ENCODE measurements around the gene OTOP2. TPM values are rescaled to one million over a fixed set of nuclear protein-coding genes. Genes with fewer than 3 reads are reported as not detected.

OTOP2 gene
- total RNA-seq, 4 donors from 2014 or later, result 3.4 to 99.1 (median 62.6) TPM

DNA sequence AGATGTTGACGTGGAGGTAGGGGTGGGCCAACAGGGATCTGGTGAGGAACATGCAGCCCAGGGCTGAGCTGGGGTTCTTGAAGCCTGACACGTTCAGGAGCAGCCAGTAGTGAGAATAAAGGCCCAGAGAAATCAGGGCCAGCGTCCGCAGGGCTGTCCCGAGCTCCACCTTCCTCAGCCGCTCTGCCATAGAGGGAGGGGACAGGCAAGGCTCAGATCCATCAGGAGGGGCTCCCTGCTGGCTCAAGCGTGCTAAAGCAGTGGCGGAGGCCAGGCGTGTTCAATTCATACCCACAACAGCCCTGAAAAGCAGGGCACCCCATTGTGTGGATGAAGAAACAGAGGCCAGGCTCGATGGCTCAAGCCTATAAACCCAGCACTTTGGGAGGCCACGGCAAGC lies 43.0 kb upstream of the OTOP2 start:
- Histone ChIP-seq H3K27ac (no peak overlapping the region), H3K36me3 (no peaks in the 10 kb centered on the region), H3K27me3 (peaks cover 11% of the 10 kb centered on the region), H3K4me3 (no peak overlapping the region), H3K9me3 (no peaks in the 10 kb centered on the region), H3K4me1 (peaks cover 3 to 10% (median 10%) of the 10 kb centered on the region in 4 donors)
- no peak for DNase-seq
- WGBS, 2 donors (ENCODE audit: low coverage in 1 of 2), result 74% methylated on average over 11 of the region's 11 CpGs; no CpG with 5 or more reads in 1 of the 2 donors
- intact Hi-C loops (cut with DNase I; ENCODE audit: low total_unique reads) (loop anchor here (5.0 kb wide), 1 partner anchor 1044 kb away; no protein-coding TSS in a partner anchor), in situ Hi-C loops (cut with MboI; ENCODE audit: low pct_ligation_motif_present in 1 of 4, low pct_unique_long_range_greater_than_20kb in 1 of 4, low sequenced_read_pairs in 3 of 4) (no loop called here)
- no peak for TF ChIP-seq POLR2A (IDR thresholded peaks at IDR 0.05)
- no peak for TF ChIP-seq EP300 (IDR thresholded peaks at IDR 0.05; ENCODE audit: low read depth)
- TF ChIP-seq, protein P1, sequence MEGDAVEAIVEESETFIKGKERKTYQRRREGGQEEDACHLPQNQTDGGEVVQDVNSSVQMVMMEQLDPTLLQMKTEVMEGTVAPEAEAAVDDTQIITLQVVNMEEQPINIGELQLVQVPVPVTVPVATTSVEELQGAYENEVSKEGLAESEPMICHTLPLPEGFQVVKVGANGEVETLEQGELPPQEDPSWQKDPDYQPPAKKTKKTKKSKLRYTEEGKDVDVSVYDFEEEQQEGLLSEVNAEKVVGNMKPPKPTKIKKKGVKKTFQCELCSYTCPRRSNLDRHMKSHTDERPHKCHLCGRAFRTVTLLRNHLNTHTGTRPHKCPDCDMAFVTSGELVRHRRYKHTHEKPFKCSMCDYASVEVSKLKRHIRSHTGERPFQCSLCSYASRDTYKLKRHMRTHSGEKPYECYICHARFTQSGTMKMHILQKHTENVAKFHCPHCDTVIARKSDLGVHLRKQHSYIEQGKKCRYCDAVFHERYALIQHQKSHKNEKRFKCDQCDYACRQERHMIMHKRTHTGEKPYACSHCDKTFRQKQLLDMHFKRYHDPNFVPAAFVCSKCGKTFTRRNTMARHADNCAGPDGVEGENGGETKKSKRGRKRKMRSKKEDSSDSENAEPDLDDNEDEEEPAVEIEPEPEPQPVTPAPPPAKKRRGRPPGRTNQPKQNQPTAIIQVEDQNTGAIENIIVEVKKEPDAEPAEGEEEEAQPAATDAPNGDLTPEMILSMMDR (IDR thresholded peaks at IDR 0.05), result no peak
- no peak for TF ChIP-seq POLR2AphosphoS5 (IDR thresholded peaks at IDR 0.05)

DNA sequence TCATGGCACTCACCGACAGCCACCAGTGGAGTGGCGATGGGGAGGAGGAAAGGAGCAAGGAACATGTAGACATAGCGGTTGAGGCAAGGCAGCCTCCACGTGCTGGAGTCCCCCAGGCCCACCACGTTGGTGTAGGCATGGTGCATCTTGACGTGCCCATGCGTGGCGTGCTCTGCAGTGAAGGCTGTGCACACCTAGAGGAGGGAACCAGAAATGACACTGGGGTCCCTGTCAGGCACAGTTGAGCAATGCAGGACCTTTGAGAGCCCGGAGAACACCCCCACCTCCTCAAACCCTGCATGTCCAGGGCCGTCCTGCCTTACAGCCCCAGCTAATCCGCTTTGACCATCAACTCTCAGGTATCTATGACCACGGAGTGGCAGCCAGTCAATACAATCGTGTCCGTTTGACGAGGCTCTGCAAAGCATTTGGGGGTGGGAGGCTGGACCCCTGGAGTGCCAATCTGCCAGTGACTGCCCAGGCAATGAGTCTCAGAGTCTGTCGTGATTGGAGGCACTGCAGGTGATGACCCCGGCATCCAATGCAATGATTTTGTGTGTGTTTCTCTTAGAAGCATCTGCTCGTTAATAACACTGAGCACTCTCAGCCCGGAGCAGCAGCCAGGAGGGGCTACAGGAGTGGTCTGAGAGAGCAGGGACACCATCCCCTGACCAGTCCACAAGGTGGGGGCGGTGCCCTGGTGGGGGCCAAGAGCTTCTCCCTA lies 41.4 kb upstream of the OTOP2 start:
- intact Hi-C loops (cut with DNase I; ENCODE audit: low total_unique reads), result loop anchor here (5.0 kb wide), 1 partner anchor 1045 kb away; no protein-coding TSS in a partner anchor
- in situ Hi-C loops (cut with MboI; ENCODE audit: low pct_ligation_motif_present in 1 of 4, low pct_unique_long_range_greater_than_20kb in 1 of 4, low sequenced_read_pairs in 3 of 4), result no loop called here

DNA sequence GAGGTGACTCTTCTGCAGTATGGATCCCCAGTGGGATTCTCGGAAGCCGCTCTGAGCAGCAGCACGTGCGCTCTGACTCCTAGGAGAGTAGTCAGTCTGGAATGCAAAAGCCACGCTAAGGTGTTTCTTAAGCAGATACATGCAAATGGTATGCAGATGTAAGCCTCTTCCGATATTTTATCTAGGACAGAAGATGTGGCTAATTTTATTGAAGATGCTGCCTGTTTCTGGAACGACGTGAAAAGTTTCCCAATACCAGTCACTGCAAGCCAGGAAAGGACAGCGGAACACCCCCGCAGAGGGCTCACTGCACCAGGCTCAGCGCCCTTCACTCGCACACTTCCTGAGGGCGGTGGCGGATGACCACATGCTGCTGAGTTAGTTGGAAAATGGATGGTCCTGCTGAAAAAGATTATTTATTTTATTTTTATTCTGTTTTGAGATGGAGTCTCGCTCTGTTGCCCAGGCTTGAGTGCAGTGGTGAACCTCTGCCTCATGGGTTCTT lies 40.8 kb upstream of the OTOP2 start:
- intact Hi-C loops (cut with DNase I; ENCODE audit: low total_unique reads) (loop anchor here (5.0 kb wide), 1 partner anchor 1046 kb away; no protein-coding TSS in a partner anchor), in situ Hi-C loops (cut with MboI; ENCODE audit: low pct_ligation_motif_present in 1 of 4, low pct_unique_long_range_greater_than_20kb in 1 of 4, low sequenced_read_pairs in 3 of 4) (no loop called here)
- H3K36me3 ChIP-seq, result no peaks in the 10 kb centered on the region
- H3K4me3 ChIP-seq, result no peak overlapping the region
- peaks cover 23% of the 10 kb centered on the region for H3K27me3 ChIP-seq
- 79 to 81% methylated on average over 6 to 15 of the region's 15 CpGs for WGBS, 2 donors (ENCODE audit: low coverage in 1 of 2)
- DNase-seq, result no peak
- no peak overlapping the region for H3K27ac ChIP-seq
- no peak for TF ChIP-seq POLR2AphosphoS5 (IDR thresholded peaks at IDR 0.05)
- TF ChIP-seq, protein P1 (IDR thresholded peaks at IDR 0.05), result no peak
- no peak for TF ChIP-seq POLR2A (IDR thresholded peaks at IDR 0.05)
- no peak for TF ChIP-seq EP300 (IDR thresholded peaks at IDR 0.05; ENCODE audit: low read depth)
- no peaks in the 10 kb centered on the region for H3K9me3 ChIP-seq
- H3K4me1 ChIP-seq, result peaks cover 2 to 4% (median 3%) of the 10 kb centered on the region in 4 donors

More for the DNA sequence above, 41.4 kb upstream of the OTOP2 start:
- no peaks in the 10 kb centered on the region for H3K9me3 ChIP-seq
- H3K4me1 ChIP-seq, result peaks cover 3 to 10% (median 9%) of the 10 kb centered on the region in 4 donors
- peaks cover 20% of the 10 kb centered on the region for H3K27me3 ChIP-seq
- TF ChIP-seq POLR2AphosphoS5 (IDR thresholded peaks at IDR 0.05) (no peak), EP300 (IDR thresholded peaks at IDR 0.05; ENCODE audit: low read depth) (no peak), POLR2A (IDR thresholded peaks at IDR 0.05) (no peak)
- TF ChIP-seq, protein P1 (IDR thresholded peaks at IDR 0.05), result no peak
- H3K27ac ChIP-seq, result no peak overlapping the region
- DNase-seq, result no peak
- no peak overlapping the region for H3K4me3 ChIP-seq
- no peaks in the 10 kb centered on the region for H3K36me3 ChIP-seq
- 75% methylated on average over 20 of the region's 20 CpGs; no CpG with 5 or more reads in 1 of the 2 donors for WGBS, 2 donors (ENCODE audit: low coverage in 1 of 2)

DNA sequence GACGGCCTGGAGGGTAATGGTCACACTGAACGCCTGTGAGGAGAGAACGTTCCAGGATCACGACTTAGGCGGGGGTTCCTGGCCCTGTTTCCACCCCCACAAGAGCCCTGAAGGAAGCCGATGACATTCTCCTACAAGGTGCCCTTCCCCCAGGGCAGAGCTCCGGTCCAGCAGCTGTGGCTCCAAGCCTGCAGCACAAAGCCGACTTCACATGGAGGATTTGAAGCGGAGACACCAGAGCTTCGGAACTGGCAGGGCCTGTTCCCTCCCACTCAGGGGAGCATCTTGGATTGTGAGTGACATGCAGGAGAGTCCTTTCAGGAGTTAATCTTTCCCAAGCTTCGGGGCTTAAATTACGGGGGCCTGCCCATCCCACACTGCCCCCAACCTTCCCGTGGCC lies 35.6 kb upstream of the OTOP2 start:
- Histone ChIP-seq H3K36me3 (no peaks in the 10 kb centered on the region), H3K9me3 (no peaks in the 10 kb centered on the region), H3K27ac (no peak overlapping the region), H3K4me3 (no peak overlapping the region), H3K27me3 (peaks cover 50% of the 10 kb centered on the region), H3K4me1 (peaks cover 3 to 6% (median 5%) of the 10 kb centered on the region in 4 donors)
- TF ChIP-seq, protein P1 (IDR thresholded peaks at IDR 0.05), result no peak
- TF ChIP-seq POLR2AphosphoS5 (IDR thresholded peaks at IDR 0.05) (no peak), POLR2A (IDR thresholded peaks at IDR 0.05) (no peak), EP300 (IDR thresholded peaks at IDR 0.05; ENCODE audit: low read depth) (no peak)
- intact Hi-C loops (cut with DNase I; ENCODE audit: low total_unique reads), result no loop called here
- WGBS, 2 donors (ENCODE audit: low coverage in 1 of 2), result 71 to 82% methylated on average over 2 to 13 of the region's 13 CpGs
- in situ Hi-C loops (cut with MboI; ENCODE audit: low pct_ligation_motif_present in 1 of 4, low pct_unique_long_range_greater_than_20kb in 1 of 4, low sequenced_read_pairs in 3 of 4), result no loop called here
- DNase-seq, result no peak

Measured in transverse colon (tissue), 4 donors.